Smooth muscle cell (in vitro differentiated cells): ENCODE data around the gene RNF145. TPM values are rescaled to one million over a fixed set of nuclear protein-coding genes. Genes with fewer than 3 reads are reported as not detected.
A peak's percentile ranks its signal among the peaks of the same experiment; 100 is the strongest.

Source experiments
- DNase-seq: peaks from one replicate; lab custom pipeline; 2025; ENCODE audit not compliant: unreplicated experiment; lab: John Stamatoyannopoulos, UW
- H2AFZ ChIP-seq: fragments of 200-600 bp; sonication (generic); 2 replicates; pipeline ENCODE4 v1.6.0; 2016; ENCODE audit warnings: antibody characterized with exemption, low read depth, mild to moderate bottlenecking
- H3F3A ChIP-seq: fragments of 200-600 bp; sonication (generic); 2 replicates; pipeline ENCODE4 v1.6.0; 2017; ENCODE audit warnings: antibody characterized with exemption, low read depth
- H3K27ac ChIP-seq: fragments of 200-600 bp; sonication (generic); 2 replicates; pipeline ENCODE4 v1.5.1; 2016; ENCODE audit warnings: low read depth, mild to moderate bottlenecking
- H3K27me3 ChIP-seq: fragments of 200-600 bp; sonication (generic); 2 replicates; pipeline ENCODE4 v1.6.1; 2016; ENCODE audit warnings: low read depth, mild to moderate bottlenecking
- H3K36me3 ChIP-seq: fragments of 200-600 bp; sonication (generic); 2 replicates; pipeline ENCODE4 v1.5.1; 2016; ENCODE audit warnings: low read depth
- H3K4me1 ChIP-seq: fragments of 200-600 bp; sonication (generic); 2 replicates; pipeline ENCODE4 v1.5.1; 2016; ENCODE audit warnings: low read depth
- H3K4me2 ChIP-seq: fragments of 200-600 bp; sonication (generic); 2 replicates; pipeline ENCODE4 v1.6.0; 2016; ENCODE audit warnings: mild to moderate bottlenecking
- H3K4me3 ChIP-seq: fragments of 200-600 bp; sonication (generic); 2 replicates; pipeline ENCODE4 v1.5.1; 2016; ENCODE audit warnings: mild to moderate bottlenecking
- H3K79me2 ChIP-seq: fragments of 200-600 bp; sonication (generic); 2 replicates; pipeline ENCODE4 v1.6.0; 2016; ENCODE audit warnings: low read depth, mild to moderate bottlenecking
- H3K9ac ChIP-seq: fragments of 200-600 bp; sonication (generic); 2 replicates; pipeline ENCODE4 v1.6.0; 2016; ENCODE audit warnings: low read depth
- H3K9me3 ChIP-seq: fragments of 200-600 bp; sonication (generic); replicated peaks from 2 replicates; pipeline ENCODE4 v1.5.1; 2016; ENCODE audit warnings: low read depth
- H4K20me1 ChIP-seq: fragments of 200-600 bp; sonication (generic); 2 replicates; pipeline ENCODE4 v1.6.0; 2016; ENCODE audit warnings: low read depth
- WGBS: methylation state at CpG from one replicate; pipeline ENCODE4 v1.1.7; 2016; ENCODE audit warnings: low lambda C conversion rate; 5-methylcytosine and 5-hydroxymethylcytosine counted together
- polyA plus RNA-seq: library from polyadenylated mRNA; unstranded; fragments of >200 nt; fragmentation: Nextera tagmentation; extraction: Ambion mirVana; gene quantifications from 2 replicates; pipeline ENCODE4 v1.2.1, GENCODE V29; 2016
- total RNA-seq: library from RNA; depleted of rRNA; stranded (reverse); fragments of >200 nt; gene quantifications from 2 replicates; pipeline ENCODE4 v1.2.3, GENCODE V29; 2014
- TF ChIP-seq, protein P1 (sequence below): fragments of 200-600 bp; sonication (generic); IDR thresholded peaks from 2 replicates; pipeline ENCODE4 v1.5.1; 2017; ENCODE audit warnings: borderline replicate concordance, mild to moderate bottlenecking, antibody characterized with exemption; ENCODE audit not compliant: insufficient read depth, poor library complexity, severe bottlenecking

Gene RNF145
- total and polyA plus RNA-seq, 2 experiments from 2014 or later: 24.3 to 74.3 TPM

DNA sequence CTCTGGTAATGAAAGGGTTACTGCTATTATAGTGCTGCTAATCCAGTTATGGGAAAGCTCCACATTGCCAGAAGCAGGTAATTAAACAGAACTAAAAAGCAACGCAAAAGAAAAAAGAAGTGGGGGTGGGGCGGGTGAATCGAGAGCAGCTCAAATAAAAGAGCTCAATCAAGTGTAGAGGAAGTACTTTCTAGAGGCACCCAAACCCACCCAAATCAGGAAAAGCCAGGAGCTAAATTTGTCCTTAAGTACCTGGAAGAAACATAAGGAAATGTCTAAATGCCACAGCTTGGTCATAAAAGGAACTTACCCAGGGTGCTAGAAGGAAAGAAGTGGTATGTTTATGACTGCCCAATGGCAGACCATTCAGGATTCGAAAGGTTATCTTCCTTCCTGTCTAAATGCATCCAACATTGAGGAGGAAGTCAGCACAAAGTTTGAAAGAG, 2.4 kb upstream of the RNF145 start:
- Histone ChIP-seq H3K4me2 (no peak overlapping the region), H3K36me3 (no peaks in the 10 kb centered on the region), H2AFZ (no peak overlapping the region), H3F3A (peaks cover 8% of the 10 kb centered on the region), H3K27ac (no peak overlapping the region), H3K4me3 (no peak overlapping the region), H3K9me3 (no peaks in the 10 kb centered on the region), H3K9ac (no peak overlapping the region), H4K20me1 (peaks cover 8% of the 10 kb centered on the region), H3K4me1 (peaks cover 13% of the 10 kb centered on the region), H3K27me3 (no peaks in the 10 kb centered on the region), H3K79me2 (peaks cover 23% of the 10 kb centered on the region)
- no peak for DNase-seq
- TF ChIP-seq, protein P1, sequence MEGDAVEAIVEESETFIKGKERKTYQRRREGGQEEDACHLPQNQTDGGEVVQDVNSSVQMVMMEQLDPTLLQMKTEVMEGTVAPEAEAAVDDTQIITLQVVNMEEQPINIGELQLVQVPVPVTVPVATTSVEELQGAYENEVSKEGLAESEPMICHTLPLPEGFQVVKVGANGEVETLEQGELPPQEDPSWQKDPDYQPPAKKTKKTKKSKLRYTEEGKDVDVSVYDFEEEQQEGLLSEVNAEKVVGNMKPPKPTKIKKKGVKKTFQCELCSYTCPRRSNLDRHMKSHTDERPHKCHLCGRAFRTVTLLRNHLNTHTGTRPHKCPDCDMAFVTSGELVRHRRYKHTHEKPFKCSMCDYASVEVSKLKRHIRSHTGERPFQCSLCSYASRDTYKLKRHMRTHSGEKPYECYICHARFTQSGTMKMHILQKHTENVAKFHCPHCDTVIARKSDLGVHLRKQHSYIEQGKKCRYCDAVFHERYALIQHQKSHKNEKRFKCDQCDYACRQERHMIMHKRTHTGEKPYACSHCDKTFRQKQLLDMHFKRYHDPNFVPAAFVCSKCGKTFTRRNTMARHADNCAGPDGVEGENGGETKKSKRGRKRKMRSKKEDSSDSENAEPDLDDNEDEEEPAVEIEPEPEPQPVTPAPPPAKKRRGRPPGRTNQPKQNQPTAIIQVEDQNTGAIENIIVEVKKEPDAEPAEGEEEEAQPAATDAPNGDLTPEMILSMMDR: no peak
- 61% methylated on average over 4 of the region's 4 CpGs for WGBS

DNA sequence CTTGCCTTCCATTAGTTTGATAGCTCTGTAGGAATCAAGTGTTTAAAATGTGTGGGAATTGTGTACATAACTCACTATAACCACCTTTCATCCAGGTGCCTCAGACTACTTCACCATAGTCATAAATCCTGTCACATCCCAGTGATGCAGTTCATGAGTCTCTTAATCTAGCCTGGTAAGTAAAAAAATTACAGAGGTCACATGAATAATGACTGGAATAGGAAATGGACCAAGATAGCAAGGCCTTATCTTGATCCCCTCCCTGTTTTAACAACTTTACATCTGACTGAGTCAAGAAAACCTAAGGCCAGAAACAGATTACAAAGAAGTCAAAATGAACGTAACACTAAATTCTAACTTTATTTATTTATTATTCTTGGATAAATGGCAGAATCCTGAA, 1.5 kb upstream of the RNF145 start:
- 44% methylated on average over 1 of the region's 1 CpG for WGBS
- H3K27ac ChIP-seq: no peak overlapping the region
- peaks cover 32% of the 10 kb centered on the region for H3K79me2 ChIP-seq
- no peak for DNase-seq
- H3K4me2 ChIP-seq: no peak overlapping the region
- no peak overlapping the region for H3K9ac ChIP-seq
- TF ChIP-seq, protein P1: no peak
- H3K9me3 ChIP-seq: no peaks in the 10 kb centered on the region
- no peak overlapping the region for H2AFZ ChIP-seq
- no peak overlapping the region for H3K4me3 ChIP-seq
- peaks cover 23% of the 10 kb centered on the region for H3K4me1 ChIP-seq
- peaks cover 9% of the 10 kb centered on the region for H3F3A ChIP-seq
- H3K27me3 ChIP-seq: no peaks in the 10 kb centered on the region
- H4K20me1 ChIP-seq: peaks cover 17% of the 10 kb centered on the region
- H3K36me3 ChIP-seq: no peaks in the 10 kb centered on the region

GRCh38 chr5:159210210-159210661, 883 bp upstream of the RNF145 start:
- Histone ChIP-seq H4K20me1 (peaks cover 23% of the 10 kb centered on the region), H3K4me1 (peaks cover 29% of the 10 kb centered on the region), H3K27me3 (no peaks in the 10 kb centered on the region), H3K27ac (peak overlapping the region; percentile 12), H2AFZ (no peak overlapping the region), H3K79me2 (peaks cover 38% of the 10 kb centered on the region), H3K36me3 (no peaks in the 10 kb centered on the region), H3K9me3 (no peaks in the 10 kb centered on the region), H3K4me2 (peak overlapping the region; percentile 92), H3K9ac (no peak overlapping the region), H3K4me3 (peak overlapping the region; percentile 78), H3F3A (peaks cover 9% of the 10 kb centered on the region)
- 59% methylated on average over 4 of the region's 4 CpGs for WGBS
- TF ChIP-seq, protein P1: no peak
- no peak for DNase-seq
